ENCODE data around the gene POLR2L. TPM values are rescaled to one million over a fixed set of nuclear protein-coding genes. Genes with fewer than 3 reads are reported as not detected.

Gene POLR2L
- 195 TPM for polyA plus RNA-seq (2012; ENCODE audit: low read depth, missing spikeins)

DNA sequence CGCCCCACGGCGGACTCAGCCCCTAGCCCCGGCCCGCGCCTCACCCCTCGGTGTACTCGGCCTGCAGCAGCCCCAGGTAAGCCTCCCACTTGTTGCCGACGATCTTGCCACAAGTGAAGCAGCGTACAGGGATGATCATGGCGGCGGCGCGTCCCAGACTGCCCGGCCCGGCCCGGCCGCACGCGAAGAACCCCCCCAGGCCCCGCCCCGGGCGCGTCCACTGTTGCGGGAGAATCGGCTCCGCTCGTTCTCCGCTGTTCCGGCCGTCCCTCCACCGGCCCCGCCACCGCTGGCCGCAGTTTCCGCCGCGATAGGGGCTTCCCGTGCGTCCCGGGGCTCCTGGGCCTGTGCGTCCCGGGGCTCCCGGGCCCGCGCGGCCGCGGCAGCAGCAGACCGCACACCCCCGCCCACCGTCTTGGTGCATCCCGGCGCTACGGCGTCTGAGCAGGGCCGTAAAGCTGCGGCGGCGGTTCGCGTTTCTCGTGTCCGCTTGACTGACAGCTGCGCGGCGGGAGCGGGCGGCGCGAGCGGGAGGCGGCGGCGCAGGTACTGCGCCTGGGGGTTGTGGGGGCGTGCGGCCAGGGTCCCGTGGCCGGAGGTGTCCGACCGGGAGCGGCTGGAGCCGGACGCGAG, at the start of gene POLR2L, which contains the start of gene TSPAN4:
POLR2L (minus strand) TSS at position 160 of the 633 bp plus-strand sequence; CDS start at position 139, 21 bp downstream.
TSPAN4 (plus strand) TSS at position 483 of the 633 bp plus-strand sequence. CDS start 7,453 bp downstream, outside the sequence.
- FAIRE-seq (peak; percentile 99), DNase-seq (ENCODE audit: insufficient read length, low spot score) (peak; percentile 98)
- TF ChIP-seq PAX5 (IDR thresholded peaks at IDR 0.05; ENCODE audit: insufficient read depth, low read length, severe bottlenecking) = no peak
- TF ChIP-seq POU2F2 (IDR thresholded peaks at IDR 0.05; ENCODE audit: low read depth, low read length) = peak; percentile 85
- peak; percentile 98 for TF ChIP-seq POLR2AphosphoS5 (IDR thresholded peaks at IDR 0.05; ENCODE audit: low read depth, low read length)
- peak; percentile 99 for TF ChIP-seq POLR2A (IDR thresholded peaks at IDR 0.05; ENCODE audit: low read depth, low read length)
- peak; percentile 93 for TF ChIP-seq TAF1 (IDR thresholded peaks at IDR 0.05; ENCODE audit: low read depth, low read length)

DNA sequence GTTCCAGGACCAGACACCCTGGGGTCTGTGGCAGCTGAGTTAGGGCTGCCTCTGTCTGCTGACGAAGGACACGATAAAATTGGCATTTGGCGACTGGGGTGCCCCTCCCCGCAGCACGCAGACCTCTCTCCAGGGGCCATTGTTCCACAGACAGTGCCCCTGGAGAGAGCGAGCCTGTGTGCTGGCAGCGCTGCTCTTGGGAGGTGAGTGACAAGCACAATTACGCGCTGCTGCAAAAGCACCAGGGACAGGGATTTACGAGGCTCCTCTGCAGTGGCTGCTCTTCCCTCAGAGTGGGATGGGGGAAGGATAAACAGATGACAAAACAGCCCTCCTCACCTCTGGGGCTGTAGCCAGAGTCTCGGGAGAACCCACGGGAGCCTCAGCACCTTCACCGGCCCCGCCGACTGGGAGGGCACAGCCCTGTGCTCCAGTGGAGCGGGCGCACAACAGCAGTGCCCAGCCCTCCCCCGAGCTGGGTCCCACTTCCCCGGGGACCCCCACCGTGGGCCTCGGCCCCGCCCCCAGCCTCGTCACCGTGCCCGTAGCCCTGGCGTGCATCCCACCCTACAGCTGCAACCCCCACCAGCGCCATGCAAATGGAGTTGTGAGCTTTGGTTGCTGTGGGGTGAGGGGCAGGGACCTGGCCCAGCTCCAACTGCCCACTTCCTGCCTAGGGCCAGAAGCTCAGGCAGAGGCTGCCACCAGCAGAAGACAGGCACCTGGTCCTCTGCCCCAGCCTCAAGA, 48.6 kb upstream of the POLR2L start:
- DNase-seq (ENCODE audit: insufficient read length, low spot score) (no peak), FAIRE-seq (no peak)
- TF ChIP-seq POLR2AphosphoS5 (IDR thresholded peaks at IDR 0.05; ENCODE audit: low read depth, low read length) (no peak), PAX5 (IDR thresholded peaks at IDR 0.05; ENCODE audit: insufficient read depth, low read length, severe bottlenecking) (no peak), SPI1 (IDR thresholded peaks at IDR 0.05; ENCODE audit: low read depth, low read length) (no peak), POU2F2 (IDR thresholded peaks at IDR 0.05; ENCODE audit: low read depth, low read length) (no peak), TAF1 (IDR thresholded peaks at IDR 0.05; ENCODE audit: low read depth, low read length) (no peak), POLR2A (IDR thresholded peaks at IDR 0.05; ENCODE audit: low read depth, low read length) (no peak)

DNA sequence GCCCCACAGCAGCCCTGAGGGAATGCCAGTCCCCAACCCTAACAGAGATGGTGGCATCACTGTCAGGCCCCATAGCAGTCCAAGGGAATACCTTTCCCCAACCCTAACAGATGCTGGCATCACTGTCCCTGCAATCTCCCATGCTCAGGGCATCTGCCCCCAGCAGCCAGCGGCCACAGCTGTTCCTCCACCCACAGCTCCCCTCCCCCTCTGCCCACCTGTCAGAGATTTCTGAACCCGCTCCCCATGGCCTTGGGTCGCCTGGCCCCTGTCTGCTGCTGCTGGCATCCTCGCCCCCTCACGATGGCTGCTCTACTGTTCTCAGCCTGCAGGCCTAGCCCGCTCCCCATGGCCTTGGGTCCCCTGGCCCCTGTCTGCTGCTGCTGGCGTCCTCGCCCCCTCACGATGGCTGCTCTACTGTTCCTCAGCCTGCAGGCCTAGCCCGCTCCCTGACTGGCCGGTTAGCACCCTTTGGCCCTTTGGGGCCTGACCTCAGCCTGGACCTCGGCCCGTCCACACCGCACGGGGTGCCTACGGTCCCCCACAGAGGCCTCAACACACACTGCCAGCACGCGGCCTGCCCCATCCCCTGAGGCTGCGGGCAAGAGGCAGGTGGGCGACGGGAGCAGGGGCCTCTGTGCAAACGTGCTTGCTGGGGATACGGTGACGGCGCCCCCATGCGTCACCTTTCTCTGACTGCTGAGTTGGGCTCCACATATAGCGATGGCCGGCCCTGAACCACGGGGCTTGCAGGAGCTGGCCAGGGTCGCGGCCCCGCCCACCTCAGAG, 47.6 kb upstream of the POLR2L start:
- no peak for FAIRE-seq
- TF ChIP-seq POU2F2 (IDR thresholded peaks at IDR 0.05; ENCODE audit: low read depth, low read length) (no peak), POLR2A (IDR thresholded peaks at IDR 0.05; ENCODE audit: low read depth, low read length) (no peak), PAX5 (IDR thresholded peaks at IDR 0.05; ENCODE audit: insufficient read depth, low read length, severe bottlenecking) (no peak)
- DNase-seq (ENCODE audit: insufficient read length, low spot score) = no peak

DNA sequence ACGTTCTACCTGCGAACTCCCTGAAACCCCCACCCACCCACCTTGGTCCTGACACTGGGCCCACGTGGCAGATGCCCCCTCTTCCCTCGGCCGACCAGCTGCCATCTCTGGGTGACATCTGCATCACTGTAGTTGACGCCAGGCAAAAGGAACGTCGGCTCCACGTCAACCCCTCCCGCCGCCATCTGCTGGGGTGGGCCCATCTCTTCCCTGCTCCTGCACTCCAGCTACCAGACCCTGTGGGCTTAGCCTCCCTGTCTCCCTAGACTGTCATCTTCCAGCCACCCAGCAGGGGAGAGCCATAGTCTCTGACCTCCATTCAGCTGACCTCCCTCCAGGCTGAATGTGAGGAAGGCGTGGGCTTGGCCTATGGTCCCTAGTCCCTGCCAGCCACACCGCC, 46.9 kb upstream of the POLR2L start:
- FAIRE-seq (no peak), DNase-seq (ENCODE audit: insufficient read length, low spot score) (no peak)
- TF ChIP-seq POLR2A (IDR thresholded peaks at IDR 0.05; ENCODE audit: low read depth, low read length) = no peak
- no peak for TF ChIP-seq TAF1 (IDR thresholded peaks at IDR 0.05; ENCODE audit: low read depth, low read length)
- no peak for TF ChIP-seq POLR2AphosphoS5 (IDR thresholded peaks at IDR 0.05; ENCODE audit: low read depth, low read length)
- no peak for TF ChIP-seq PAX5 (IDR thresholded peaks at IDR 0.05; ENCODE audit: insufficient read depth, low read length, severe bottlenecking)
- no peak for TF ChIP-seq POU2F2 (IDR thresholded peaks at IDR 0.05; ENCODE audit: low read depth, low read length)
- TF ChIP-seq SPI1 (IDR thresholded peaks at IDR 0.05; ENCODE audit: low read depth, low read length) = no peak

DNA sequence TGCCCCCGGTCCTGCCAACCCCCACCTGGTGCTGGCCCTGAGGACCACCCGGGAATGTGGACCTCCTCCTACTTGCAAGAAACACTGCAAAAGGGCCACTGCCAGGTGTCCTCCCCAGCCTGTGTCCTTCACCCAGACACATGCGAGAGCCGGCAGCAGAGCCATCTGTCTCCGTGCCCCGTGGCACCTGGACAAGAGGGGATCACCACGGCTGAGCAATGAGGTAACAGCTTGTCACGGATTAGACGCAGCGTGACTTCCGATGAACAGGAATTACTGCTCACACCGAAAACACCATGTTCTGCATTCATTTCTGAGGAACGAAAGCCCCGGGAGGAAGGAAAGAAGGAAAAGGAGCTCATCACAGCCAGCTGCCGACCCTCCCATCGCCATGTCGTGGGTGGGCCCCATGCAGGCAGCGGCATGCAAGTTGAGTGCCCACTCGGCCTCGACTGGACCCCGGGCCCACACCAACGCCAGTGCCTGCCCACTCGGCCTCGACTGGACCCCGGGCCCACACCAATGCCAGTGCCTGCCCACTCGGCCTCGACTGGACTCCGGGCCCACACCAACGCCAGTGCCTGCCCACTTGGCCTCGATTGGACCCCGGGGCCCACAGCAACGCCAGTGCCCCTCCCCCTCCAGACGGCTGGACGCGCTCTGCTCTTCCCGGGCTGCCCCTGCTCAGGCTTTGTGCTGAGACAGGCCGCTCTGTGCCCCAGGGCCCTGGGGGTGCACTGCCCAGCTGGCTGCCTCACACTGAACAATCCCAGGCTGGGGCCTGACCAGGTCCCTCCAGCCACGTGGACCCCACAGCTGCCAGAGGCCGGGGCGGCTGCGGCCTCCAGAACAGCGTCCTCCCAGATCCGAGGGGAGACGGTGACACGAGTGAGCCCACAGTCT, 46.2 kb upstream of the POLR2L start:
- no peak for DNase-seq (ENCODE audit: insufficient read length, low spot score)
- FAIRE-seq = no peak
- TF ChIP-seq TAF1 (IDR thresholded peaks at IDR 0.05; ENCODE audit: low read depth, low read length) (no peak), POU2F2 (IDR thresholded peaks at IDR 0.05; ENCODE audit: low read depth, low read length) (no peak), PAX5 (IDR thresholded peaks at IDR 0.05; ENCODE audit: insufficient read depth, low read length, severe bottlenecking) (no peak), SPI1 (IDR thresholded peaks at IDR 0.05; ENCODE audit: low read depth, low read length) (no peak), POLR2A (IDR thresholded peaks at IDR 0.05; ENCODE audit: low read depth, low read length) (no peak), POLR2AphosphoS5 (IDR thresholded peaks at IDR 0.05; ENCODE audit: low read depth, low read length) (no peak)

DNA sequence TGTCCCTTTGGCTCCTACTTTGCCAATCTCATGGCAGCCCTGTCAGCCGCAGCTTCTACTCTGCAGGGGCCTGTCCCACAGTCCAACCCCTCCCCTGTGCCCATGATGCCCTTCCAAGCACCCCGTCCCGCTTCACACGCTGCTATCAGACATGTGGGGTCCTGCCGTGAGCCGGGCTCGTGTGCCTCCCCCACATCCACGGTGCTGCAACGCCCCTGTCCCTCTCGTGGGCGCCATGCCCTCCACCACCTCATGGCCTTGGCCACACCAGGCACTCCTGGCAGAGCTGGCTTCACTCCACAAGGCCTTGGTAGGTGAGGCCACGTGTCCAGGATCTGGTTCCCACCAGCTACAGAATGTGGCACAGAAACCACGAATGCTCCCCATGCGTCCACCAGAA, 45.3 kb upstream of the POLR2L start:
- TF ChIP-seq PAX5 (IDR thresholded peaks at IDR 0.05; ENCODE audit: insufficient read depth, low read length, severe bottlenecking) (no peak), POU2F2 (IDR thresholded peaks at IDR 0.05; ENCODE audit: low read depth, low read length) (no peak), TAF1 (IDR thresholded peaks at IDR 0.05; ENCODE audit: low read depth, low read length) (no peak), POLR2AphosphoS5 (IDR thresholded peaks at IDR 0.05; ENCODE audit: low read depth, low read length) (no peak)
- DNase-seq (ENCODE audit: insufficient read length, low spot score) (no peak), FAIRE-seq (no peak)

DNA sequence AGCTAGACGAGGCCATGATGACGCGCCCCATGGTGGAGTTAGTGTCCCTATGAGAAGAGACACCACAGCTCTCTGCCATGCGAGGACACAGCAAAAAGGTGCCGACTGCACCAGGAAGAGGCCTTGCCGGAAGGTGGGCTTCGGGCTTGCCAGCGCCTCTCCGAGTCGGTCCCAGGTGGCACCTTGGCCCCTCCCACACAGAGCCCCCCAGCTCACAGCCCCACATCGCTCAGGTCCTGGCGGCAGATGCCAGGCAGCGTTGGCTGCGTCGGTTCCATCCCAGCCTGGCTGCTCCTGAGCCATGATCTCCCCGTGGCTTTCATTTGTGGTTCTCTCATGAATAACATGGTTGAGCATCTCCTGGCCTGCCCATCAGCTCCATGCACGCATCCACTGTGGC, 44.2 kb upstream of the POLR2L start:
- DNase-seq (ENCODE audit: insufficient read length, low spot score) = no peak
- no peak for FAIRE-seq
- no peak for TF ChIP-seq POLR2A (IDR thresholded peaks at IDR 0.05; ENCODE audit: low read depth, low read length)
- TF ChIP-seq PAX5 (IDR thresholded peaks at IDR 0.05; ENCODE audit: insufficient read depth, low read length, severe bottlenecking) = no peak
- TF ChIP-seq POU2F2 (IDR thresholded peaks at IDR 0.05; ENCODE audit: low read depth, low read length) = no peak

DNA sequence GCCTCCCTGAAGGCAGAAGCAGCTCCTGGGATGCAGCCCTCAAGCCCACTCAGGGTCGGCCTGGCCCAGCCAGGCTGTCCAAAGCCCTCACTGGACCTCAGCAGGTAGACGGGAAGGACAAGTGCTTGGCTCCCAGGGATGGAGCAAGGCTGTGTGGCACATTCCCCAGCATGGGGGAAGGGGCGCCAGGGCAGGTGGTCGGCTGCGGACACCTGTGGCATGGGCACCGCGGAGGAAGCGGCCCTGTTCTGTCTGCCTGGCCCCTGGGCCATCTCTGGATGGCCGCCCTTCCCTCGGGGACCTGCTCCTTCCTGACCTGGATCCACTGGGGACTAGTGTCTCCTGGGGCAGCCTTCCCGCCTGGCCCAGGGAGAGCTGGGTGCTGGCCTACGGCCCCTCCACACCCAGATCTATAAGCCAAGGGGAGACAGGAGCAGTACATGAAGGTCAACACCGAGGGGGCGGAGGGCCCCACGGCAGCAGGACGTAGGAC, 42.3 kb upstream of the POLR2L start:
- FAIRE-seq (no peak), DNase-seq (ENCODE audit: insufficient read length, low spot score) (no peak)
- TF ChIP-seq POLR2A (IDR thresholded peaks at IDR 0.05; ENCODE audit: low read depth, low read length) (no peak), SPI1 (IDR thresholded peaks at IDR 0.05; ENCODE audit: low read depth, low read length) (no peak), TAF1 (IDR thresholded peaks at IDR 0.05; ENCODE audit: low read depth, low read length) (no peak), POU2F2 (IDR thresholded peaks at IDR 0.05; ENCODE audit: low read depth, low read length) (no peak), PAX5 (IDR thresholded peaks at IDR 0.05; ENCODE audit: insufficient read depth, low read length, severe bottlenecking) (no peak), POLR2AphosphoS5 (IDR thresholded peaks at IDR 0.05; ENCODE audit: low read depth, low read length) (no peak)
